HG03575 (cell line): ENCODE results near the gene INSM1.

Experiments
- ATAC-seq: cut with Tn5 transposase; IDR thresholded peaks from one replicate; pipeline ENCODE4 v1.9.1; 2021; ENCODE audit not compliant: unreplicated experiment, insufficient number of reproducible peaks, low FRiP score; ENCODE audit errors: extremely low read depth

INSM1 gene

GRCh38 chr20:20386192-20386591 is 18.3 kb downstream of the INSM1 start:
- no peak for ATAC-seq

- ATAC-seq: no peak
Measured at GRCh38 chr20:20390393-20390792, 22.5 kb downstream of the INSM1 start.

GRCh38 chr20:20391115-20391514 is 23.2 kb downstream of the INSM1 start:
- ATAC-seq: no peak

GRCh38 chr20:20391766-20392165 is 23.9 kb downstream of the INSM1 start:
- no peak for ATAC-seq

- ATAC-seq: no peak
Measured at GRCh38 chr20:20393207-20394120, 25.6 kb downstream of the INSM1 start.

- no peak for ATAC-seq
Measured at GRCh38 chr20:20395087-20395486, 27.2 kb downstream of the INSM1 start.

GRCh38 chr20:20395903-20396568 is 28.1 kb downstream of the INSM1 start:
- ATAC-seq: no peak

GRCh38 chr20:20396794-20397193 is 28.9 kb downstream of the INSM1 start:
- ATAC-seq: no peak

- no peak for ATAC-seq
Measured at GRCh38 chr20:20398123-20398522, 30.2 kb downstream of the INSM1 start.

GRCh38 chr20:20399531-20400500 is 31.9 kb downstream of the INSM1 start:
- ATAC-seq: no peak

- ATAC-seq: no peak
Measured at GRCh38 chr20:20401991-20402390, 34.1 kb downstream of the INSM1 start.

- no peak for ATAC-seq
Measured at GRCh38 chr20:20404633-20405032, 36.7 kb downstream of the INSM1 start.

GRCh38 chr20:20405623-20406022 is 37.7 kb downstream of the INSM1 start:
- no peak for ATAC-seq

- ATAC-seq: no peak
Measured at GRCh38 chr20:20406306-20406705, 38.4 kb downstream of the INSM1 start.

GRCh38 chr20:20407891-20408805 is 40.2 kb downstream of the INSM1 start:
- no peak for ATAC-seq

- no peak for ATAC-seq
Measured at GRCh38 chr20:20409331-20409730, 41.4 kb downstream of the INSM1 start.

- no peak for ATAC-seq
Measured at GRCh38 chr20:20410678-20411077, 42.8 kb downstream of the INSM1 start.

- ATAC-seq: no peak
Measured at GRCh38 chr20:20411402-20411801, 43.5 kb downstream of the INSM1 start.
